NCI-H460 (cell line): ENCODE results near the gene ST7. TPM values are rescaled to one million over a fixed set of nuclear protein-coding genes. Genes with fewer than 3 reads are reported as not detected.
"Not testable (repeated sequence)": the region's sequence is repeated elsewhere in the genome, so short reads cannot be mapped to it uniquely, and the experiment has no call there.

Experiments
- DNase-seq: peaks from one replicate; pipeline ENCODE4 v3.0.0-alpha.2; 2016; ENCODE audit warnings: low read depth; ENCODE audit errors: extremely low read depth
- total RNA-seq: library from RNA; depleted of rRNA; stranded (reverse); fragments of >200 nt; shearing (Covaris generic); gene quantifications from 2 replicates; pipeline ENCODE4 v1.2.3, GENCODE V29; 2014

The ST7 gene
- total RNA-seq, 1 experiment from 2014 or later: 30.7 TPM

DNA sequence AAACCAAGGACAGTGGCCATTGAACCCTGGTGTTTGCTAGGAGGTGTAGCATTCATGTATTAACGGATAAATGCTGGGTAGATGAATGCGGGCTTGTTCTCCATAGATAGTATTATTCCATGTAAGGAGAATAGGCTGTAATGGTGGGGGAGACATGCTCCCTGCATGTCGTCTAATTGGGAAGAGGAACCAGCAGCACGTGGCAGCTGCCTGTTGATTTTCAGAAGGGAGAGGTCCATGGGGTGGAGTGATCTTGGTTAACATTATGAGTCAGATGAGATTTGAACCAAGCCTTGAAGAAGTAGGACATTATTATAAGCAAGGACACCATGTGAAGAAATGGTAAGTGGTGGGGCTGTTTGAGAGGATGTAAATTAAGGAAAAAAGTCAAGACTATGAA is 257.1 kb downstream of the ST7 start:
- no peak for DNase-seq

DNA sequence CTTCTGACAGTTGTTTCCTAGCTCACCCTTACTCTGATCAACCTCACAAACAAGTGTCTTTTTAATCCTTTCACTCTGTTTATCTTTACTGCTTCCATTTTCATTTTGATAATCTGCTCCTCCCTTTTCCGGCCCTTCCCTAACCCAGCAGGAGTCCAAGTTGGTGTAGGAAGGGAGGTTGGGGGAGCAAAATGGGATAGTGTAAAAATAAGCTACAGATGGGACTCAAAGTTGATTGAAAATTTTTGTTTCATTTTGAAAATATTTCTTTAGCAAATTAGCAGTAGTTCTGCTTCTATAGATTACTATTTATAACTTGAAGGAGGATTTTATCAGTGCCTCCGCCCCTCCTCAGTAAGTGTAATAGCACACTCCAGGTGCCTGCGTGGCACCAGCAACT is 257.6 kb downstream of the ST7 start:
- no peak for DNase-seq

DNA sequence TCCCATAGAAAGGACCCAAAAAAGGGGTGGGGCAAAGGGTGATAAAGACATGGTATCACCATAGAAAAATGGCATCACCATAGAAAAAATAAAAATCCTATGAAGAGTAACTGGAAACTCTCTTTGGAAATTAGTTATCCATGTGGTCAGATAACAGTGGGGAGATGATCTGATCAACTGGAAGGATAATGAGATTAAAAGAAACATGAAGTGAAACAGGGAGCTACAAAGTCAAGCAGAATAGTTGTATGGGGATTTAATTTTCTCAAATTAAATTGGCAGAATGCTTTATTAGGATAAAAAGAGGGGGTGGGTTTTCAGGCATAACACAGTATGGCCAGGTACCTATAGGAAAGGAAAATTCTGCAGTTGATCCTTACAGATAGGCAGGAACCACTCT is 258.3 kb downstream of the ST7 start:
- no peak for DNase-seq

DNA sequence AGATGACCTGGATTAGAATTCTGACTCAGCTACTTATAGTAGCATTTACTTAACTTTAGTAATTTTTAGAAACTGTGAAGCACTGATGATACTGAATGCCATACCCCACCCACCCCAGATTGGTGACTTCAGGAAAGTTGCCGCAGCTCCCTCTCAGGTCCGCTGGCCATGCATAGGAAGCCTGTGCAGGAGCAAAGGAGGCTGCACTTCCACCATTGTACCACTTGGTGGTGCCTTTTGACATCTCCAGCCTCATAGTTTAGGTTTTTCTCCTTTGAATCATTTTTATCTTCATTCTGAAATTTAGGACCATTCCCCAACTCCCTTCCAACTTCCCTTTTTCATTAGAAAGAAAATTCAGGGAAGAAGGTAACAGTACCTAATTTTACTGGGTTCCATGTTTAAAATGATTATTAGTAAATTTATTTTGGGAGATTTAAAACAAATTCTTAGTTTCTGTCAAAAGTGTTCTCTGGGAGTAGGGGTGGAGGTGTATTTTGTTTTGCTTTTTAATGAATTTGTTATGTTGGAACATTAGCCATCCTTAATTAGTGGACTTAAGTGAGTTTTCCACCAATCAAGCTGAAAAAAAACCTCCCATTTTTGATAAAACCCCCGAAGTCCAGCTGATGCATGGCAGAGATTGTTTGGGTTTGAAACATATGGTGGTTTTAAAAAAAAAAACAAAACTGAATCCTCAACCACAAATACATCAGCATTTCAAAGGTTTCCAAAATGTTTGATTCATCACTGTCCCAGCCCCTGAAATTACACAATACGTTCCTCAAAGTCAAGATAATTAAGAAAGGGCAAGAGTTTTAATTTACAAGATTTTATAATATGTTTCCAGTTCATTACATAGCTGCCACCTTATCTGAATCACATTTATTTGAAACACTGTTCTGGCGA is 259.9 kb downstream of the ST7 start:
- peak; percentile 69 for DNase-seq

DNA sequence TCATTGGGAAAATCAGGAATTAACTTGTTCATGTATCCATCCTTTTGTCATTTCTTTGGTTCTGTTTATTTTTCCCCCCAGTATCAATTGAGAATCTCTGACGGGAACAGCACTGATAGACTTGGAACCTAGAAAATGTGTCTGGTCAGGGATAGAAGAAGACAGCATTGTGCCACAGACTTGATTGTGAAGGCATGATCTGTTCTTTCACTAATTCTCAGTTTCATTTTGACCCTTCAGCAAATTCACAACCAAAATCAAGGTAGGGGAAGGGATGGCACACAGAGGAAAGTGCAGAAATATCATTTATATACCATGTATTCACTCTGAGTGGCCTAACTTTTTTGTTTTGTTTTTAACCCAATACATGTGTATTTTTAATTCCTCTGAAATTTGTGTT is 262.7 kb downstream of the ST7 start:
- DNase-seq: no peak

DNA sequence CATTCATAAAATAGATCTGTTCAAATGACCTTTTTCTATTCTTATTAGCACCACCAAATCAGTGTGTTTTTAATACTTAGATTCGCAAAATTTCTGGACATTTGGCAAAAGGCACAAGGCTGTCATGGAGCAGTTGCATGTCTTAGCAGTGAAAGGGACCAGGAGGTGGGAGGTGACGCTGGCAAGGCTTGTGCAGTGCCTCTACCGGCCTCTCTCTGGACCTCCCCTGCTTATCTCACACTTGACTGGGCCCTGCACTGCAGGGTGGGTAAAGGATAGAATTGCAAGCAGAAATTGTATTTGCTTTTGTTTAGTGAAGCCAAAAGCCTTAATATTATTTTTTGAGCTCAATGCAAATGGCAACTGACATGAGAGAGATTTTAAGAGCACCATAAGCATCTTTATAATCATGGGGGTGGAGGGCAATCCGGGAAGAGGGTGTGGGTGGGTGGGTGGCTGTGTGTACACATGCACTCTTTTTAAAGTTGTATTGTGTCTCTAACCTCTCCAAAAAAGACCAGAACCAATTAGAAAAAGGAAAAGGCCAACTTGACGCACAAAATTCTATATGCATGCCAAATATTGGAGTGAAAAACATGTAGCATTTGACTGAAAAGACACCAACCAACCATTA is 263.3 kb downstream of the ST7 start:
- DNase-seq: no peak

DNA sequence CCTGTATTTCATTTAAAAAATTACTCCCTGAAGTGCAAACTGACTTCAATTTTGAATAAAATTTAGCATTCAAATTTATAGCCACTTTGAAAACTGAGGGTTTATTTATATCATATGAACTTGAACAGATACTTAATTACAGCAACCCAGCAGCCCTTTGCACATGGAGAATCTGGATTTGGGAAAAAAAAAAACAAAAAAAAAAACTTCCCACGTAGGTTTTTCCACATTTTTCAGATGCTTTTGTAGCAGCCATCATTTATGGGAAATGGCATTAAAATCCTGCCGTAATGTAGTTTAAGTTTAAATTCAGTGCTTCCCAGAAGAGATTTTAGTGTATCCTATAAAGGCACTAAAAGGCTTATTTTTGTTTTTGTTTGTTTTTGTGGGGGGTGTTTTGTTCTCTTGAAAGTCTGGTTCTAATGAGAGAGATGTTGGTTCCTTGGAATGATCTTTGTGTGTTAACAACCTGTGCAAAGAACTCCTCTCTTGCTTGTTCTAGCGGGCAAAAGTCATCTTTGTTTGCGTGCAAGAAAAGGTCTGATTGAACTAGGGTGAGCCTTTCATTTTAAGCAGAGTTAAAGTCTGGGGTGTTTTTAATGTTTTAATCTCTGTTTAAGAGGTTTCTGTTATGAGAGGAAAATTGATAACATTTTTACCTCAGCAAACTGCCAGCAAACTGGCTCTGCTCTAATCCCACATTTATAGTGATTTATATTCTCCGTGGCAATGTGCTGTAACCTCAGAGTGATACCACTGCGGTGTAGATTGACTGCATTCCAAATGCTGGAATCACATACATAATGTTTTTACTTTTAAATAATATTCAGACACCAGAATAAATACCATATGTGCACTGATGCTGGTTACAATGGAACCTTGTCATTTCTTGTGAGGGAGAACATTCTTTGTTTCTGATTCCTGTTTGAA is 264.1 kb downstream of the ST7 start:
- no peak for DNase-seq

DNA sequence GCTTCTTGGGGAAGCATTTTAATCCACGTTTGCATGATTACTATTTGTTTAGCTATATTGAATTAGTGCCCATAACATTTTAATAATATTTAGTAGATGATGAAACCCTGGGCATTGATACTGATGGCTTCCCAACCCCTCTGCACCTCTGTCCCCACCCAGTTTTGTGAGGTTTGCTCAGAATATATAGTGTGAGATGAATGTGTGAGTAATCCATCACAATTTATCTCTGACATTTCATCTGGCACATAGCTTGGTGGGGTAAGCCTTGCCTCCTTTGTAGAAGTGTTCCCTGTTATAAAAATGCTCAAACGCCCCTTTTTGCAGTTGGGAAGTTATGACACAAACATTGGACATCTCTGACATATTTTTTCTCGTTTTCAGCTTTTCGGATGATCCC is 265.4 kb downstream of the ST7 start:
- no peak for DNase-seq

DNA sequence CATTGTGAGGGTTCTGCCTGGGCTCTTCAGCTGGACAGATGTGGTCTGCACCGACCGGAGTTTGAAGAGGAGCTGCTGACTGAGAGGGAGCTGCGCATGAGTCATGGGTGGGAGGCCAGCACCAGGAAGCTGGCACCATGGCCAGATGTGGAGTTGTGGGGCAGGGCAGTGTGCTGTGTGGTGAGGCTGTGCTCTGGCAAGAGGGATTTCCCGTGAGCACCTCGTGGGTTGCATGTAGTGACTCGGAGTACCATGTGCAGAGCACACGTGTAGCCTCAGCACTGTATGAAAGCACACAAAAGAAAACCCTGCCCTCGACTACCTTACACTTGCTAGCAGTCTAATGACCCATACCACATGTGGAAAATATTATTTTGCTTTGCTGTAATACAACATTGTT is 266.2 kb downstream of the ST7 start:
- DNase-seq: no peak

DNA sequence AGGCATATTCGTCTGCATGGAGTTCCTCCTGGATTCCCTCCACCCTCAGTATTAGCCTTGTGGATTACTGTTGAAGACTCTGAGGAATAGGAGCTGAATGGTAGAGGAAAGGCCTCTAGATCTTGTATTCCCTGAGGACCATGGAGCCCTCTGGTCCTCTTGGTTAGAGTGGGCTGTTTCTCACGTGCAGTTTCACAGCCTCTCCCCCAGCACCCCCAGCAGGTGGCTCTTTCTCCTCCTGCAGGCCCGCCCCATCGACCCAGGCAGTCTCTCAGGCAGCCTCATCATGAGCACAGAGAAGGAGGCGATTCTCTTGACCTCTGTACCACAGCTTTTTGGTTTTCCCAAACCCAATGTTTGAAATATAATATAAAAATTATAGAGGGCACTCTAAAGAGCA is 267.5 kb downstream of the ST7 start:
- no peak for DNase-seq

DNA sequence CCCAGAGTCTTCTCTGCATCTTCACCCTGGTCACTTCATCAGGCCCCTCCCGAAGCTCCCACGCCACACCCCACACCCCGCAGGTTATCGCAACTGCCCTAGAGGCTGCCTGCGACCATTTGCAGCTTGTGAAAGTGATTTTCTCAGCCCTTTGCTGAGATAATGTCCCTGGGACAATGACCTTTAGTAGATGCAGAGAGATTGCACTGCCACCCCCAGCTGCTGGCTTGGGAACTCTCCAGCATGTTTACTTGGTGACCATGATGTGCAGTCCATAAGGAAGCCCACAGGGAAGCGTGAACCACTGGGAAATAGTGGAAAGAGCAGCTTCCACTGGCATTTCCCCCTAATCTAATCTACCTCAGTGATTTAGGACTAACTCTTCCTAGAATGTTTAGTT is 272.2 kb downstream of the ST7 start:
- no peak for DNase-seq

DNA sequence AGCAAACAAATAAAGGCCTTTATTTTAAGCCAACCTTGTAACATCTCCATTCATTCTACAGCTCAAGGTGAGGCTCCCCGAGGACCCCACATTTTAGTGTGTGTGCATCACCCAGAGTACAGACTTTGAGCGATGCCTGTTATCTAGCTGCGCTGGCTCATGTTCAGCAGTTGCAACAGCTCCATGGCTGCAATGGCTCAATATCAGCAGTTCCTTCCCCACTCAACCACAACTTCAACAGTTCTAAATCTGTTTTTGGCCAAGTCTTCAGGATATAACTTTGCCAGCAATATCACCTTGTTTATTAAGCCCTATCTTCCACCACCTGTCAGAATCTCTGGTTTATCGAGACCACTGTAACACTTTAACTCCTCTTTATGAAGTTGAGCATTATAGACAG is 273.8 kb downstream of the ST7 start:
- DNase-seq: no peak

DNA sequence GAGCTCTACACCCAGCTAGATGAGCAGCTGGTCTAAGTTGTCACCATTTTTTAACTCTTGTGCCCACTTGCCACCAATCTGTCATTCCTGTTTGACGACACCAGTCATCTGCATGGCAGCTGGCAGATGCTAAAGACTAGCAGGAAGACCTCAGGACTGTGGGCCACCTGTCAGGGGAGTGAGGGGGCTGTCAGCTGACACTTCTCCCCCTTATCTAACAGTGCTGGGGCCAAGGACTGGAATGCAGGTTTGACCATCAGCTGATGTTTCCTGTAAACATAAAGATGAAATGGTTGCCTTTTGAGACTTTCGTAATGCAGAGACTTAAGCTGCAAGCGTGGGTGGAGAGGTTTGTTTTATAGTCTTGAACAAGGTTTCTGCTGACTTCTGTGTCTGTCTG is 276.0 kb downstream of the ST7 start:
- no peak for DNase-seq

DNA sequence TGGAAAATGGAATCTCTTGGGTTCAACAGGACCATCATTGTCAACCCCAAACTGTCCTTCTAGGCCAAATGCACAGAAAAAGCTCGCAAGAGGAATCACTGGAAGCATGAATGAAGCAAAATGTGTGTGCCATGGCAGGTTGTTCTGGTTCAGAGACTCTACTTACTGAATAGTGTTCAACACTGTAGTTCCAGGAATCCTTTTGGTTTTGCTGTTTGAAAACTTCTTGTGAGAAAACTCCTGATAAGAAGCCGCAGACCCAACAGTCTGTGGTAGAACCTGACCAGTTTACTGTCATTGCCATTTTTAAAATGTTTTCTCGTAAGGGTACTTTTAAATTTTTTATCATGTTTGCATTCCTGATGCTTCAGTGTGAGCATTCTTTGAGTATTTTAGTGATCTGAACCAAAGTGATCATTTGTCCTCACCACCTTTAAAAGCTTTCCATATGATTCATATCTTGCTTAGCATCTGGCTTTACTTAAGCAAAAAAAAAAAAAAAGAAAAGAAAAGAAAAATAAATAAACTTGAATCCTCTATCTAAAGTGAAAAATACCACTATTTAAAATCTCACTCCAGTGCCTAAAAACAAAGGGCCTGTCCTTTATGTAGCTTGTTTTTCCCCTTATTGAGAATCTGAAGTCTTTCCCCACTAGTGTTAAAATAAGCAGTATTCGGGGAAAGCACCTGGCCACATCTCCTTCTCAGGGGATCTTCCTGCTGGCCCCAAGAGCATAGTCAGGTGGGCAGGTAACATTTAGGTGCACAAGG is 277.2 kb downstream of the ST7 start:
- DNase-seq: no peak

DNA sequence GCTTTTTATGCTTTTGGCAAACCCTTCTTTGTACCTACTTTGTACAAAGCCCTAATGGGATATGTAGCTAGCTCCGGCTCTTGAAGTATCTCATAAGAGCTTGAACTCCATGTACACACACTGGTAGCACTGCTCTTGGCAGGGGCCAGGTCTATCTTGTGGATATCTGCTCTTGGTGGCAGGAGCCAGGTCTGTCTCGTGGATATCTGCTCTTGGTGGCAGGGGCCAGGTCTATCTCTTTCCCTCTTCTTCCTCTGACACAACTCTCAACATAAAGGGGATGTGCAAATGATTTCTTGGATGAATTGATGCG is 277.7 kb downstream of the ST7 start:
- no peak for DNase-seq

DNA sequence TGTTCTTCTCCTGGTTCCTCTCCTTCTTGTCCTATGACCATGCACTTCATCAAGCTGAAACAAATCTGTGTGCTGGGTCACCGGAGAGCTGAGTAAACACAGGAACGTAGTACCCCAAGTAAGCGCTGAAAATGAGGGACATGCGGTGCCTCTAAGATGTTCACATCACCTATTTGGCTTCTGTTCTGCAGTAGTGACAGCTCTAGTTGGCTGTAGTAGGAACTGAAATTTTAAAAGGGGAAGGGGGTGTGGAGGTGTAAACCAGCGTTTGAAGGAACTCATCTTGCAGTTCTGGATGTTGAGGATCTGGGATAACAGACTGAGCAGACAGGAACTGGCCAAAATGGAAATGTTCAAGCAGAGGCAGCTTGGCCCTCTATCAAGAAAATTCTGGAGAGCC is 284.3 kb downstream of the ST7 start:
- DNase-seq: no peak

DNA sequence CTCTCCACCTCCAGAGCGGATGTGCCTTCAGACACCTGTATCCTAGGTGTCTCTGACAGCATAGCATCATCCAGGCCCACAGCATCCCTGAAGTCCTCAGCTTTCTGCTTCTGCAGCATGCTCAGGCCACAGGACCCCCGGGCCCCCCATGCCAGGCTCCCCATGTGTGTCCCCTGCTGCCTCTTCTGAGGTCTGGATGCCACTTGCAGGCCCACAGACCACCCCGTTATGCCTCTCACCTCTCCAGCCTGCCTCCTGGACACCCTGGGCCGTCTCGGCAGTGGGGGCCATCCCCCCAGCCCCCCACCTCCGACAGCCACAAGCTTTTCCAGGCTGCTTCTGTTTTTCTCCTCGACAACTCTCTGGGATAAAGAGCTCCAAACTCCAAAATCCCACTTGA is 285.2 kb downstream of the ST7 start:
- no peak for DNase-seq

DNA sequence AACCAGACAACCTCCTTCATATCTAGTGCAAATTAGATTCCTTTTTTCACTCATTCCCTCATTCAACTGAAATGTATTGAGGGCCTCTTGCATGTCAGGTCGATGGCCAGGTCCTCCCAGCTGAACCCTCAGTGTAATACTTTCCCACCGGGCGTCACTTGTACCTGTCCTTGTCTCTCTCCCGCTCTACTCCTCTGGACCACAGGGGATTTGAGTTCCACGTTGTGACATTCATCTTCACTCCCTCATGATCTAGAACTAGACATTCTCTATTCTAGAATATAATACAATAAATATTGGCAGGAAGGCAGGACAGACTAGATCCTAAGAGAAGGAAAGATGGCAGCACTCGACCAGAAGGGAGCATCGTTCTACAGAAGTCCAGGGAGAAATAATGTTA is 285.6 kb downstream of the ST7 start:
- DNase-seq: no peak

DNA sequence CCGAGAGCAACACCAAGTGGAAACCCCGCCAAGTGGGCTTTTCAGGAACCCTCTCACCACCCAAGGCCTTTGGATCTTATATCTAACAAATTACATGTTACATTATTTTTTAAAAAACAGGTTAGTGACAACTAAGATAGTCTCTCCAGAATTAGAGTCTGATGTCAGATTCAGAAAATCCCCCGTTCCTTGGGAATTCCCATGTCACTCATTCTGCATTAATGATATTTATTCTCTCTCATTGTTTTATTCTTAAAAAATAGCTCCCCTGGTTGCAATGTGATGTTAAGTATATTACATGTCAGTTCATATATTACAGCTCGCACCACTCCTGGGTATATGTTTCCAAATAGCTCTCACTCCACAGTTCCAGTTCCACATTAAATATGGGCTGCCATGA is 287.8 kb downstream of the ST7 start:
- DNase-seq: no peak

DNA sequence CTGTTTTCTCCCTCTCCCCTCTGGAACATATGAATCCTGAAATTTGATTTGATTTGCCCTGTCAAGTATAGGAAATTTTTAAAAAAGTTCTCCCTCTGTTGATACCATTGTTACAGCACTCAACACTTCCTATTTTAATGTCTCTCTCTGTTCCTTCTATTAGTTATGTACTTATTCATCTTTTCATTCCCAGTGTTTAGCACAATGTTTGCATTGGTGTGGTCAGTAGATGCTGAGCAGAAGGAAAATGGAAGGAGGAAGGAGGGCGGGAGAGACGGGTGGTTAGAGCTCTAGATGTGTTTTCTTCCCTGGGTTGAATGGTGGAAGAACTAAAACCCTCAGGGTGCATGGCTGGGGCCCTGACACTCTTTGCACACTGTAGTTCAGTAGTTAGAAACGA is 290.1 kb downstream of the ST7 start:
- DNase-seq: no peak

DNA sequence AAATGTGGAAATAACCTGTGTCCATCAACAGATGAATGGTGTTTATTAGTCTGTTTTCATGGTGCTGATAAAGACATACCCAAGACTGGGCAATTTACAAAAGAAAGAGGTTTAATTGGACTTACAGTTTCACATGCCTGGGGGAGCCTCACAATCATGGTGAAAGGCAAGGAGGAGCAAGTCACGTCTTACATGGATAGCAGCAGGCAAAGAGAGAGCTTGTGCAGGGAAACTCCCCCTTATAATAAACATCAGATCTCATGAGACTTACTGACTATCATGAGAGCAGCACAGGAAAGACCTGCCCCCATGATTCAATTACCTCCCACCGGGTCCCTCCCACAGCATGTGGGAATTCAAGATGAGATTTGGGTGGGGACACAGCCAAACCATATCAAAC is 292.4 kb downstream of the ST7 start:
- DNase-seq: not testable (repeated sequence)
